ENCODE results near the gene ANKRD27. TPM values are rescaled to one million over a fixed set of nuclear protein-coding genes. Genes with fewer than 3 reads are reported as not detected.
"Not testable (repeated sequence)": the region's sequence is repeated elsewhere in the genome, so short reads cannot be mapped to it uniquely, and the experiment has no call there.

ANKRD27 gene
- total RNA-seq, 4 donors from 2014 or later: 24.1 to 46.0 (median 28.6) TPM

- no peak for TF ChIP-seq POLR2A (IDR thresholded peaks at IDR 0.05)
- no peak for TF ChIP-seq CTCF (IDR thresholded peaks at IDR 0.05)
- intact Hi-C loops (cut with DNase I; ENCODE audit: low total_unique reads): no loop called here
- 89 to 90% methylated on average over 10 of the region's 10 CpGs for WGBS, 2 donors
- no peak overlapping the region for H3K4me3 ChIP-seq (ENCODE audit: low read depth, poor library complexity, severe bottlenecking)
- no peak for DNase-seq (ENCODE audit: low spot score in 2 of 2)
Observed at GRCh38 chr19:32658075-32658474, 16.9 kb downstream of the ANKRD27 start.

GRCh38 chr19:32656379-32656778, 18.6 kb downstream of the ANKRD27 start:
- DNase-seq (ENCODE audit: low spot score in 2 of 2); intact Hi-C loops (cut with DNase I; ENCODE audit: low total_unique reads); H3K4me3 ChIP-seq (ENCODE audit: low read depth, poor library complexity, severe bottlenecking): not testable (repeated sequence)
- 97 to 98% methylated on average over 8 of the region's 8 CpGs for WGBS, 2 donors

- DNase-seq (ENCODE audit: low spot score in 2 of 2): no peak
- H3K4me3 ChIP-seq (ENCODE audit: low read depth, poor library complexity, severe bottlenecking): no peak overlapping the region
- TF ChIP-seq CTCF (IDR thresholded peaks at IDR 0.05): no peak
- no peak for TF ChIP-seq POLR2A (IDR thresholded peaks at IDR 0.05)
- WGBS, 2 donors: 79 to 83% methylated on average over 15 of the region's 15 CpGs
- intact Hi-C loops (cut with DNase I; ENCODE audit: low total_unique reads): no loop called here
Observed at GRCh38 chr19:32653599-32653915, 21.4 kb downstream of the ANKRD27 start.

- 62 to 75% methylated on average over 12 of the region's 12 CpGs for WGBS, 2 donors
- intact Hi-C loops (cut with DNase I; ENCODE audit: low total_unique reads): no loop called here
- no peak for DNase-seq (ENCODE audit: low spot score in 2 of 2)
- no peak for TF ChIP-seq CTCF (IDR thresholded peaks at IDR 0.05)
- TF ChIP-seq POLR2A (IDR thresholded peaks at IDR 0.05): no peak
- no peak overlapping the region for H3K4me3 ChIP-seq (ENCODE audit: low read depth, poor library complexity, severe bottlenecking)
Observed at GRCh38 chr19:32652894-32653598, 21.9 kb downstream of the ANKRD27 start.

GRCh38 chr19:32652331-32652730, 22.6 kb downstream of the ANKRD27 start:
- 93 to 94% methylated on average over 13 of the region's 13 CpGs for WGBS, 2 donors
- H3K4me3 ChIP-seq (ENCODE audit: low read depth, poor library complexity, severe bottlenecking); intact Hi-C loops (cut with DNase I; ENCODE audit: low total_unique reads); DNase-seq (ENCODE audit: low spot score in 2 of 2): not testable (repeated sequence)

GRCh38 chr19:32651729-32652140, 23.2 kb downstream of the ANKRD27 start:
- intact Hi-C loops (cut with DNase I; ENCODE audit: low total_unique reads): no loop called here
- TF ChIP-seq POLR2A (IDR thresholded peaks at IDR 0.05) (no peak), CTCF (IDR thresholded peaks at IDR 0.05) (no peak)
- H3K4me3 ChIP-seq (ENCODE audit: low read depth, poor library complexity, severe bottlenecking): no peak overlapping the region
- WGBS, 2 donors: 74 to 76% methylated on average over 8 of the region's 8 CpGs
- DNase-seq (ENCODE audit: low spot score in 2 of 2): no peak

- WGBS, 2 donors: 96 to 97% methylated on average over 5 of the region's 5 CpGs
- DNase-seq (ENCODE audit: low spot score in 2 of 2): no peak
- no peak for TF ChIP-seq POLR2A (IDR thresholded peaks at IDR 0.05)
- no peak for TF ChIP-seq CTCF (IDR thresholded peaks at IDR 0.05)
- no peak overlapping the region for H3K4me3 ChIP-seq (ENCODE audit: low read depth, poor library complexity, severe bottlenecking)
- intact Hi-C loops (cut with DNase I; ENCODE audit: low total_unique reads): no loop called here
Observed at GRCh38 chr19:32650671-32651070, 24.3 kb downstream of the ANKRD27 start.

All from lower leg skin (tissue), 4 donors.